ENCODE measurements around the gene PEX14. TPM values are rescaled to one million over a fixed set of nuclear protein-coding genes. Genes with fewer than 3 reads are reported as not detected.

PEX14 gene
- total and polyA plus RNA-seq, 5 experiments from 2014 or later, result 3.3 to 23.7 (median 5.5) TPM

GRCh38 chr1:10540277-10541005 lies 65.7 kb downstream of the PEX14 start:
- Mint-ChIP-seq H3K27ac (peak overlapping the region in 1 of 10 donors; percentile 45), H3K9me3 (no peaks in the 10 kb centered on the region), H3K36me3 (peaks cover 13 to 76% (median 36%) of the 10 kb centered on the region in 3 donors), H3K4me3 (no peak overlapping the region), H3K27me3 (no peaks in the 10 kb centered on the region), H3K4me1 (peaks cover 19 to 30% (median 26%) of the 10 kb centered on the region in 4 donors)
- no peak for ATAC-seq
- POLR2A ChIA-PET, result no interaction called here
- no peak for DNase-seq

- Mint-ChIP-seq H3K9me3 (no peaks in the 10 kb centered on the region), H3K4me3 (no peak overlapping the region), H3K36me3 (peaks cover 12 to 68% (median 31%) of the 10 kb centered on the region in 3 donors), H3K27ac (no peak overlapping the region), H3K27me3 (no peaks in the 10 kb centered on the region), H3K4me1 (peaks cover 19 to 35% (median 25%) of the 10 kb centered on the region in 4 donors)
- DNase-seq (no peak), ATAC-seq (no peak)
- POLR2A ChIA-PET, result no interaction called here
Observed at GRCh38 chr1:10541286-10541685, 66.5 kb downstream of the PEX14 start.

- H3K9me3 Mint-ChIP-seq, result no peaks in the 10 kb centered on the region
- H3K4me1 Mint-ChIP-seq, result peaks cover 20 to 35% (median 26%) of the 10 kb centered on the region in 4 donors
Observed at GRCh38 chr1:10544239-10544638, 69.5 kb downstream of the PEX14 start.

GRCh38 chr1:10546896-10547295 lies 72.1 kb downstream of the PEX14 start:
- Mint-ChIP-seq H3K4me3 (no peak overlapping the region), H3K27me3 (no peaks in the 10 kb centered on the region), H3K9me3 (no peaks in the 10 kb centered on the region), H3K4me1 (peaks cover 22 to 39% (median 29%) of the 10 kb centered on the region in 4 donors), H3K36me3 (peaks cover 4 to 45% (median 9%) of the 10 kb centered on the region in 3 donors), H3K27ac (no peak overlapping the region)
- no peak for ATAC-seq
- no peak for DNase-seq
- POLR2A ChIA-PET, result no interaction called here

More at GRCh38 chr1:10544239-10544638, 69.5 kb downstream of the PEX14 start:
- H3K27ac Mint-ChIP-seq, result peak overlapping the region; percentile 6 to 89 (median 57)
- no peaks in the 10 kb centered on the region for H3K27me3 Mint-ChIP-seq
- DNase-seq (peak in 5 of 10 donors; percentile 28 to 66 (median 34)), ATAC-seq (peak; percentile 95 to 100)
- H3K36me3 Mint-ChIP-seq, result peaks cover 9 to 55% (median 19%) of the 10 kb centered on the region in 3 donors
- POLR2A ChIA-PET, result interaction anchor here (0.6 to 0.8 kb wide), 2 partner anchors 11 to 14 kb away, joined by 3 to 5 read pairs; no protein-coding TSS in a partner anchor
- peak overlapping the region in 8 of 10 donors; percentile 6 to 70 (median 27) for H3K4me3 Mint-ChIP-seq

GRCh38 chr1:10549904-10550664 lies 75.3 kb downstream of the PEX14 start:
- peak overlapping the region in 3 of 10 donors; percentile 5 to 37 (median 35) for H3K27ac Mint-ChIP-seq
- H3K27me3 Mint-ChIP-seq, result no peaks in the 10 kb centered on the region

GRCh38 chr1:10553118-10553517 lies 78.4 kb downstream of the PEX14 start:
- no peaks in the 10 kb centered on the region for H3K9me3 Mint-ChIP-seq
- no peak for DNase-seq
- H3K27me3 Mint-ChIP-seq, result no peaks in the 10 kb centered on the region
- ATAC-seq, result no peak
- peaks cover 18 to 28% (median 21%) of the 10 kb centered on the region in 4 donors for H3K4me1 Mint-ChIP-seq
- H3K4me3 Mint-ChIP-seq, result no peak overlapping the region
- H3K27ac Mint-ChIP-seq, result peak overlapping the region in 6 of 10 donors; percentile 12 to 88 (median 50)
- POLR2A ChIA-PET, result no interaction called here
- H3K36me3 Mint-ChIP-seq, result peaks cover 0 to 33% (median 0%) of the 10 kb centered on the region in 3 donors

More at GRCh38 chr1:10549904-10550664, 75.3 kb downstream of the PEX14 start:
- Mint-ChIP-seq H3K9me3 (no peaks in the 10 kb centered on the region), H3K36me3 (peaks cover 0 to 32% (median 0%) of the 10 kb centered on the region in 3 donors), H3K4me1 (peaks cover 16 to 29% (median 20%) of the 10 kb centered on the region in 4 donors), H3K4me3 (no peak overlapping the region)
- POLR2A ChIA-PET, result no interaction called here
- ATAC-seq, result no peak
- DNase-seq, result no peak

GRCh38 chr1:10555635-10556429 lies 81.1 kb downstream of the PEX14 start:
- H3K9me3 Mint-ChIP-seq, result no peaks in the 10 kb centered on the region
- ATAC-seq (no peak), DNase-seq (no peak)
- H3K27me3 Mint-ChIP-seq, result no peaks in the 10 kb centered on the region
- H3K4me3 Mint-ChIP-seq, result no peak overlapping the region
- H3K27ac Mint-ChIP-seq, result peak overlapping the region in 5 of 10 donors; percentile 13 to 57 (median 41)
- POLR2A ChIA-PET, result no interaction called here
- H3K4me1 Mint-ChIP-seq, result peaks cover 15 to 20% (median 18%) of the 10 kb centered on the region in 4 donors
- H3K36me3 Mint-ChIP-seq, result peaks cover 0 to 20% (median 0%) of the 10 kb centered on the region in 3 donors

GRCh38 chr1:10556430-10557005 lies 81.8 kb downstream of the PEX14 start:
- DNase-seq, result no peak
- POLR2A ChIA-PET, result no interaction called here
- H3K27ac Mint-ChIP-seq, result peak overlapping the region in 6 of 10 donors; percentile 0 to 63 (median 38)
- H3K9me3 Mint-ChIP-seq, result no peaks in the 10 kb centered on the region
- ATAC-seq, result no peak
- H3K4me1 Mint-ChIP-seq, result peaks cover 20 to 23% (median 21%) of the 10 kb centered on the region in 4 donors
- peaks cover 0 to 16% (median 0%) of the 10 kb centered on the region in 3 donors for H3K36me3 Mint-ChIP-seq
- H3K27me3 Mint-ChIP-seq, result no peaks in the 10 kb centered on the region
- no peak overlapping the region for H3K4me3 Mint-ChIP-seq

GRCh38 chr1:10557714-10558113 lies 83.0 kb downstream of the PEX14 start:
- H3K4me1 Mint-ChIP-seq, result peaks cover 17 to 30% (median 24%) of the 10 kb centered on the region in 4 donors
- H3K27me3 Mint-ChIP-seq, result no peaks in the 10 kb centered on the region
- H3K4me3 Mint-ChIP-seq, result no peak overlapping the region
- ATAC-seq, result no peak
- H3K36me3 Mint-ChIP-seq, result peaks cover 0 to 14% (median 5%) of the 10 kb centered on the region in 3 donors
- no peak overlapping the region for H3K27ac Mint-ChIP-seq
- POLR2A ChIA-PET, result interaction anchor here (0.7 kb wide), 1 partner anchor 348 kb away, joined by 3 read pairs; no protein-coding TSS in a partner anchor
- H3K9me3 Mint-ChIP-seq, result peaks cover 0 to 2% (median 0%) of the 10 kb centered on the region in 9 donors
- DNase-seq, result no peak

- POLR2A ChIA-PET, result no interaction called here
- no peak overlapping the region for H3K4me3 Mint-ChIP-seq
- no peak for DNase-seq
- H3K27me3 Mint-ChIP-seq, result no peaks in the 10 kb centered on the region
- peaks cover 7 to 21% (median 17%) of the 10 kb centered on the region in 4 donors for H3K4me1 Mint-ChIP-seq
- ATAC-seq, result no peak
- peaks cover 7 to 20% (median 13%) of the 10 kb centered on the region in 3 donors for H3K36me3 Mint-ChIP-seq
- peaks cover 2 to 8% (median 6%) of the 10 kb centered on the region in 9 donors for H3K9me3 Mint-ChIP-seq
- H3K27ac Mint-ChIP-seq, result peak overlapping the region in 1 of 10 donors; percentile 7
Observed at GRCh38 chr1:10559386-10559785, 84.6 kb downstream of the PEX14 start.

- DNase-seq, result no peak
- POLR2A ChIA-PET, result no interaction called here
- ATAC-seq, result no peak
- no peaks in the 10 kb centered on the region for H3K27me3 Mint-ChIP-seq
- peaks cover 7 to 17% (median 13%) of the 10 kb centered on the region in 3 donors for H3K36me3 Mint-ChIP-seq
- peak overlapping the region in 1 of 10 donors; percentile 2 for H3K27ac Mint-ChIP-seq
- peaks cover 4 to 10% (median 7%) of the 10 kb centered on the region in 9 donors for H3K9me3 Mint-ChIP-seq
- no peak overlapping the region for H3K4me3 Mint-ChIP-seq
- peaks cover 5 to 18% (median 15%) of the 10 kb centered on the region in 4 donors for H3K4me1 Mint-ChIP-seq
Observed at GRCh38 chr1:10561497-10561896, 86.7 kb downstream of the PEX14 start.

GRCh38 chr1:10561955-10562354 lies 87.2 kb downstream of the PEX14 start:
- Mint-ChIP-seq H3K27ac (peak overlapping the region in 2 of 10 donors; percentile 2 to 35), H3K9me3 (peaks cover 4 to 10% (median 7%) of the 10 kb centered on the region in 9 donors), H3K36me3 (peaks cover 7 to 17% (median 13%) of the 10 kb centered on the region in 3 donors), H3K4me3 (no peak overlapping the region), H3K4me1 (peaks cover 5 to 18% (median 13%) of the 10 kb centered on the region in 4 donors), H3K27me3 (no peaks in the 10 kb centered on the region)
- ATAC-seq (no peak), DNase-seq (no peak)
- POLR2A ChIA-PET, result no interaction called here
